ENCODE results near the gene TNFAIP6. TPM values are rescaled to one million over a fixed set of nuclear protein-coding genes. Genes with fewer than 3 reads are reported as not detected.

Gene TNFAIP6
- total and polyA plus RNA-seq, 2 donors (not counting 1 experiment from before 2014, with no cell fraction given) = not detected

DNA sequence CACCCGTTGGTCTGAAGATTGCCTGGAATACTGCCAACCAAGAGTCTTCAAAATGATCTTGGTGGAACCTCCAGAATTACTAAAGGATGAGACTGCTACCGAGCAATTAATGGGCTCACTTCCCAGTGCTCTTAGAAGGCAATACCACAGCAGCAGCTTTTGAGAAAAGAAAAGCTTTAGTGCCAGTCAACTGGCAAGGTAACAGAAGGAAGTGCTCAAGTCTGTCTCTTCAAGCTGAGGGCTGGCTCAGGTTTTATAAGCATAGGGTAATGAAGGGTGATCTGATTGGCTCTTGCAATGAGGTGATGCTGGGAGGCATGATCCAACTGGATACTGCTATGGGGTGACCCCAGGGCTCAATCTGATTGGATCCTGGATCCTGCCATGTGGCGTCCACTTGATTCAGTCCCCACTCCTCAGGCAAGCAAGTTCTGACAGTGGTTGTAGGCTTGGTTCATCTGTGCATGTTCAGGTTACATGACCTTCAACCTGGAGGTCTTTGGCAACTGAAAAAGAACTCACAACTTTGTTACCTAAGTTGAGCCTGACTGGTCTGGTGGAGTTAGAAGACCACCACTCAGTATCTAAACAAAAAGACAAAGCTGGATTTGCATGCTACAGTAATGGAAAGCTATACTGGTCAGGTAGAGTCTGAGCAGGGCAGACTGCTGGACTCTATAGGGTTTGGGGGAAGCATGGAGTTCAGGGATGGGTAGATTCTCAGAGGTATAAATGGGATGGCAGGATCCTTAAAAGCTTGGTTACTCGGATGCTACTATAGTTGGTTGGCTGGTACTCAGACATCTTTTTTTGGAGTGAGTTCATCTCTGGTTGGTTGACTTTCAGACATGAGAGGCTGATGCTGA lies 38.4 kb downstream of the TNFAIP6 start:
- Histone ChIP-seq H3K36me3 (replicated peaks in 1 of 2; ENCODE audit: control extremely low read depth in 1 of 2, control insufficient read depth in 1 of 2, extremely low read depth in 1 of 2, insufficient read depth in 2 of 2, low read length in 1 of 2) (no peaks in the 10 kb centered on the region), H3K27me3 (replicated peaks in 1 of 4; ENCODE audit: control extremely low read depth in 1 of 4, control insufficient read depth in 3 of 4, insufficient read depth in 4 of 4, low read length in 3 of 4) (peaks cover 0 to 5% (median 0%) of the 10 kb centered on the region in 4 experiments), H3K9me3 (ENCODE audit: control extremely low read depth in 1 of 3, control insufficient read depth in 2 of 3, insufficient read depth in 1 of 3, low read length in 2 of 3) (peaks cover 0 to 3% (median 0%) of the 10 kb centered on the region in 3 donors), H3K4me2 (replicated peaks; ENCODE audit: low read depth, low read length, poor library complexity, severe bottlenecking) (no peak overlapping the region), H2AFZ (ENCODE audit: insufficient read depth, low read depth, low read length, poor library complexity, severe bottlenecking) (no peak overlapping the region), H3K9ac (ENCODE audit: low read length) (no peak overlapping the region), H3K27ac (ENCODE audit: low read length in 2 of 2) (no peak overlapping the region), H3K4me1 (ENCODE audit: control insufficient read depth in 2 of 2, insufficient read depth in 2 of 2, low read length in 2 of 2) (no peaks in the 10 kb centered on the region), H3K79me2 (ENCODE audit: control insufficient read depth, insufficient read depth, low read length) (no peaks in the 10 kb centered on the region), H4K20me1 (ENCODE audit: control insufficient read depth, insufficient read depth, low read length, poor library complexity, severe bottlenecking) (no peaks in the 10 kb centered on the region), H3K4me3 (ENCODE audit: control extremely low read depth in 1 of 5, extremely low read depth in 1 of 5, insufficient read depth in 1 of 5, low read depth in 2 of 5, low read length in 4 of 5) (no peak overlapping the region)
- POLR2A ChIA-PET = no interaction called here
- CTCF ChIA-PET = no interaction called here
- Mint-ChIP-seq H3K9me3 (ENCODE audit: insufficient read depth) (no peaks in the 10 kb centered on the region), H3K27ac (no peak overlapping the region), H3K27me3 (peaks cover 3% of the 10 kb centered on the region), H3K4me3 (no peak overlapping the region), H3K4me1 (no peaks in the 10 kb centered on the region)
- ATAC-seq (ENCODE audit: low read depth) (no peak), DNase-seq (no peak)
- 96% methylated on average over 3 of the region's 4 CpGs for WGBS (ENCODE audit: insufficient coverage)
- intact Hi-C loops (cut with micrococcal nuclease) = no loop called here
- TF ChIP-seq, protein P1, sequence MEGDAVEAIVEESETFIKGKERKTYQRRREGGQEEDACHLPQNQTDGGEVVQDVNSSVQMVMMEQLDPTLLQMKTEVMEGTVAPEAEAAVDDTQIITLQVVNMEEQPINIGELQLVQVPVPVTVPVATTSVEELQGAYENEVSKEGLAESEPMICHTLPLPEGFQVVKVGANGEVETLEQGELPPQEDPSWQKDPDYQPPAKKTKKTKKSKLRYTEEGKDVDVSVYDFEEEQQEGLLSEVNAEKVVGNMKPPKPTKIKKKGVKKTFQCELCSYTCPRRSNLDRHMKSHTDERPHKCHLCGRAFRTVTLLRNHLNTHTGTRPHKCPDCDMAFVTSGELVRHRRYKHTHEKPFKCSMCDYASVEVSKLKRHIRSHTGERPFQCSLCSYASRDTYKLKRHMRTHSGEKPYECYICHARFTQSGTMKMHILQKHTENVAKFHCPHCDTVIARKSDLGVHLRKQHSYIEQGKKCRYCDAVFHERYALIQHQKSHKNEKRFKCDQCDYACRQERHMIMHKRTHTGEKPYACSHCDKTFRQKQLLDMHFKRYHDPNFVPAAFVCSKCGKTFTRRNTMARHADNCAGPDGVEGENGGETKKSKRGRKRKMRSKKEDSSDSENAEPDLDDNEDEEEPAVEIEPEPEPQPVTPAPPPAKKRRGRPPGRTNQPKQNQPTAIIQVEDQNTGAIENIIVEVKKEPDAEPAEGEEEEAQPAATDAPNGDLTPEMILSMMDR (IDR thresholded peaks at IDR 0.05) = no peak

DNA sequence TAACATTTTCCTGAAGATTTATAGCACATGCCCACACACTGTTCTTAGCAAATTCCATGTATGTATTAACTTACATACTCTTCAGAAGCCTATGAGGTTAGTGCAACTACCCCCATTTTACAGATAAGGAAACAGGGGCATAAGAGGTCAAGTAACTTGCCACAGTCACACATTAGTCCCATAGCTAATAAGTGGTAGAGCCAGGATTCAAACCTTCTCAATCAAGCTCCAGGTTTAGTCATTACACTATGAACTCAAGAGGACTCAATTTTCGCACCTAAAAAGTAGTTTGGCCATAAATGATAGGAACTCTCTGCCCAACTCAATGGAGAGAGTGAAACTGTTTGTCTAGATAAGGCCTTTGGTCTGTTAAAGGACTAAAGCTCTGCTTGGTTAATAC lies 42.6 kb downstream of the TNFAIP6 start:
- H3K4me1 Mint-ChIP-seq = no peaks in the 10 kb centered on the region

More for the DNA sequence above, 42.6 kb downstream of the TNFAIP6 start:
- H3K4me3 ChIP-seq (ENCODE audit: control extremely low read depth in 1 of 5, extremely low read depth in 1 of 5, insufficient read depth in 1 of 5, low read depth in 2 of 5, low read length in 4 of 5) = no peak overlapping the region
- H3K79me2 ChIP-seq (ENCODE audit: control insufficient read depth, insufficient read depth, low read length) = no peaks in the 10 kb centered on the region
- POLR2A ChIA-PET = no interaction called here
- H3K4me3 Mint-ChIP-seq = no peak overlapping the region
- CTCF ChIA-PET = no interaction called here
- H3K4me2 ChIP-seq (replicated peaks; ENCODE audit: low read depth, low read length, poor library complexity, severe bottlenecking) = no peak overlapping the region
- TF ChIP-seq, protein P1 (IDR thresholded peaks at IDR 0.05) = no peak
- TF ChIP-seq EZH2 (IDR thresholded peaks at IDR 0.05; ENCODE audit: borderline replicate concordance, insufficient read depth, low read depth, low read length, poor library complexity, severe bottlenecking) = no peak
- H3K27ac Mint-ChIP-seq = no peak overlapping the region
- no peaks in the 10 kb centered on the region for H3K27me3 Mint-ChIP-seq
- no peak overlapping the region for H3K9ac ChIP-seq (ENCODE audit: low read length)
- ATAC-seq (ENCODE audit: low read depth) (no peak), DNase-seq (no peak)
- H4K20me1 ChIP-seq (ENCODE audit: control insufficient read depth, insufficient read depth, low read length, poor library complexity, severe bottlenecking) = no peaks in the 10 kb centered on the region
- intact Hi-C loops (cut with micrococcal nuclease) = no loop called here
- H3K9me3 Mint-ChIP-seq (ENCODE audit: insufficient read depth) = no peaks in the 10 kb centered on the region
- no CpG with 5 or more reads among the region's 1 CpG for WGBS (ENCODE audit: insufficient coverage)
- no peaks in the 10 kb centered on the region for H3K27me3 ChIP-seq (replicated peaks in 1 of 4; ENCODE audit: control extremely low read depth in 1 of 4, control insufficient read depth in 3 of 4, insufficient read depth in 4 of 4, low read length in 3 of 4)
- H3K9me3 ChIP-seq (ENCODE audit: control extremely low read depth in 1 of 3, control insufficient read depth in 2 of 3, insufficient read depth in 1 of 3, low read length in 2 of 3) = no peaks in the 10 kb centered on the region
- no peak overlapping the region for H2AFZ ChIP-seq (ENCODE audit: insufficient read depth, low read depth, low read length, poor library complexity, severe bottlenecking)
- H3K27ac ChIP-seq (ENCODE audit: low read length in 2 of 2) = no peak overlapping the region
- H3K4me1 ChIP-seq (ENCODE audit: control insufficient read depth in 2 of 2, insufficient read depth in 2 of 2, low read length in 2 of 2) = no peaks in the 10 kb centered on the region
- no peaks in the 10 kb centered on the region for H3K36me3 ChIP-seq (replicated peaks in 1 of 2; ENCODE audit: control extremely low read depth in 1 of 2, control insufficient read depth in 1 of 2, extremely low read depth in 1 of 2, insufficient read depth in 2 of 2, low read length in 1 of 2)

Data from B cell (primary cell).